Activated T-cell treated with anti-CD3 and anti-CD28 coated beads for 24 hours (primary cell): Measurements from ENCODE around the gene MMAB.

Experiments used
- DNase-seq: peaks from one replicate; pipeline ENCODE4 v3.0.0-alpha.2; 2020; ENCODE audit warnings: low read depth

The MMAB gene

DNA sequence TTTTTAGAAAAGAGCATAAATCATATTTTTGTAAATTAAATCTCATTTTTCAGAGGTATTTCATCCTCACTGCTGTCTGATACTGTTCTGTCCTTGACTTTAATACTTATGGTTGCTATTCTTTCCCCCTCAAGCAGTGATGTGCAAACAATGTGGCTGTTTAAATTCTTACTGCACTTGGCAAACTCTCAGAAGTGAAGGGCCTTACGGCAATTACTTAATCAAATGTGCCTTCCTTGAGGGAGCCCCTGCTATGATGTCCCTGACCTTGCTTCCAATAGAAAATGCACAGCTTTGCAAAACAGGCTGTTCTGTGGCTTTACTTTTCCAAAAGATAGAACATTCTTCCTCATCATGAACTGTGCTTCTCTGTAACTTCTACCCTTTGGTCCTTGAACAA lies 60.7 kb downstream of the MMAB start:
- DNase-seq = no peak

DNA sequence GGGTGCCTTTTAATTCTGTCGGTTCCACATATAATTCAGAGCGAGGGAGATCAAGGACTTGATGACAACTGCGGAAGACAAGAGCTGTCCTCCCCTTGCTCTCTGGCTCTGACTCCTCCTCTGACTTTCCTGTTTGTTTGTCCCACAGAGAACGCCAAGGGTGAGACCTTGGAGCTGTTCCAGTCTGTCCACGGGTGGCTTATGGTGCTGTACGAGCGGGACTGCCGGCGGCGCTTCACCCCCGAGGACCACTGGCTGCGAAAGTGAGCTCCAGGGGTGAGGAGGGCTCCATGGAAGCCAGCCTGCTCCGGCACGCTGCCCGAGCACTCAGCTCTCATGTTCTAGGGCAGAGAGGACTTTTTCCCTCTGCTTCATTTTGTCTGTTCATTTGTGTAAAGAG lies 63.1 kb downstream of the MMAB start:
- no peak for DNase-seq

DNA sequence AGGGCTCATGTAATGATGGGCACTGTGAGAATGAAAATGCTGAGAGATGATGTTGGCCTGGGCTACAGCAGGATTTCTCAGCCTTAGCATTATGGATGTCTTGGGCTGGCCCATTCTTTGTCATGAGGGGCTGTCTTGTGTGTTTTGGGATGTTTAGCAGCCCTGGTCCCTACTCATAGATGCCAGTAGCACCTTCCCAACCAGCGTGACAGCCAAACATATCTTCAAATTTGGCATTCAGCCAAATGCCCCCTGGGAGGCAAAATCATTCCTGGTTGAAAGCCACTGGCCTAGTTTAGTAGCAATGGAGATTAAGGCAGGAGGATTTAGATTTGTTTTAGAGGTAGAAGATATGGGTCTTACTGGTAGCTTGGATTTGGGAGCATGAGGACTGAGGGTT lies 69.2 kb downstream of the MMAB start:
- DNase-seq = no peak
